GM18519 (cell line): ENCODE data around the gene ITGB3.
"Not testable (repeated sequence)": the region's sequence is repeated elsewhere in the genome, so short reads cannot be mapped to it uniquely, and the experiment has no call there.

Experiments
- ATAC-seq: cut with Tn5 transposase; IDR thresholded peaks from one replicate; pipeline ENCODE4 v1.9.1; 2021; ENCODE audit warnings: mild to moderate bottlenecking, moderate library complexity; ENCODE audit not compliant: unreplicated experiment, low FRiP score

The ITGB3 gene

GRCh38 chr17:47222047-47222446 is 31.6 kb upstream of the ITGB3 start:
- ATAC-seq, result no peak

DNA sequence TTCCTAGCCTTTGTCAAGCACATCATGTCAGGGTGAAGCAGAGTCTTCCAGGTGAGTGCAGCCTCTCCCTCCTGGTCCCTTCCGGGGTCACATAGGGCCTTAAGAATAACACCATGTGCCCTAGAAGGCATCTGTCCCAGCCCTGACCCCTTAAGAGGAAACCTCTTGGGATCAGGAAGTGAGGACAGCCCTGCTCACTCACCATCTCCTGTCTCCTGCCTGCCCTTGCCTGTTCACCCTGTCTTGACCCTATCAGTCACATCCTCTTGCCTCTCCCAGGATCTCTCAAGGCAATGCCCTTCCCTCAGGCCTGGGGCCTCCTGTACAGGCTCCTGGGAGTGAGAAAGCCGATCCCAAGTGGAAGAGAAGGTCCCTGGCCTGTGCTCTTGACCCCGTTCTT is 30.6 kb upstream of the ITGB3 start:
- ATAC-seq, result no peak

GRCh38 chr17:47223460-47223859 is 30.2 kb upstream of the ITGB3 start:
- ATAC-seq, result no peak

GRCh38 chr17:47224077-47224476 is 29.6 kb upstream of the ITGB3 start:
- not testable (repeated sequence) for ATAC-seq

DNA sequence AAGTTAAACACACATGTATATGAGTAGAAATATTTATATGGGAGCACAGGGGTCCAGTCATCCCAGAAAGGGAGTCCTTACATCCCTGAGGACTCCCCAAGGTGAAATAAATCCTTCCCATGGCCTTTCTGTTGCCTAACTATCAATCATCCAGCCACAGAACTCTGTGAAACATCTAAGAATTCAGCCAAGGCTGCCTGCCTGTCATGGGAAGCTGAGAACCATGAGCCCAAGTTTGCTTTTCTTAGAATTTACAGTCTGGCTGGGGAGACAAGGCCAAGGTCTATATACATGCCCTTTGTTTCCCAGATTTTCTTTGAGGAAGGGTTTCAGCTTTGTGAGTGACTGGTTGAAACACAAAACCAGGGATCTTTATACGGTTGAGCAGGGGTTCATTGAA is 28.7 kb upstream of the ITGB3 start:
- no peak for ATAC-seq

DNA sequence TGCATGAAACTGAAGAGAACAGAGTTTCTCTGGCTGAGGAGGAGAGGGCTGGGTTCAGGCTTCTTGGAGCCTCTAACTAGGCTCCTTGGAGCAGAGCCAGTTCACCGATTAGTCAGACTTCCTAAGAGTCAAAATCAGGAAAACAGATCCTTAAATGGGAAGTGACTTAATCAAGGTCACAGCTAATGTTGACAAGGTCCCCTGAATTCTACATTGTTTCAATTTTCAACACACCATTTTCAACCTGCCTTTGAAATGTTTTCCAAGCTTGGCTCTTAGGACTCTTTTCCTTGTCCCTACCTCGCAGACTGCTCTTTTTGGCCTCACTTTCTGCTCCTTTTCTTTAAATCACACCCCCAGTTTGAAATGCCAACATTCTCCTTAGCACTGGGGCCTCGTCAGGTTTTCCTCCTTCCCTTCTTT is 28.2 kb upstream of the ITGB3 start:
- ATAC-seq, result no peak

DNA sequence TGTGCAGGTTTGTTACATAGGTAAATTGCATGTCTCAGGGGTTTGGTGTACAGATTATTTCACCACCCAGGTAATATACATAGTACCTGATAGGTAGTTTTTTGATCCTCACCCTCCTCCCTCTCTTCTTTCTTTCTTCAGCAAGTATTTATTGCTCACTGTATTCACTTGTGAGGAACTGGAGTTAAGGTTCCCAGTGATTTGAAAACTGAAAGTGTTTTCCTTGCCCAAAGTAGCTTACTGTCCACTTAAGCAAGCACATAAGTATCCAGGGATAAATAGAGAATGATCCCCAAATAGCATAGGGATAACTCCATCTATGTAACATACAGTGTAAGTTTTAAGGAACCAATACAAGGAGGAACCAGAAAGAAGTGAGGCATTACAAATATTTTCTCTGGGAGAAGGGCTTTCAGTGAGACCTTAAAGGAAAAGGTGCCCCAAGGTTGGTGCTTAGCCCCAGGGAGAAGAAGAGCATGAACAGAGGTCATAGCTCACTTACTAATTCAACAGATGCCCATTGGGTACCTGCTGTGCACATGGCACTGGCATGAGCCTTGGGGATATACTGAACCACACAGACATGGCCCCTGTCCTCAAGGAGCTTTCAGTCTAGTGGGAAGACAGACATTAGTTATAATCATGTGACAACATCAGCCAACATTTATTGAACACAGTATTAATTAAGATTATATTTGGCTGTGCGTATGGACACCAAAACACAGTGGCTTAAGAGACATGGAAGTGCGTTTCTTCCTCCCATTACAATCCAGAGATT is 27.5 kb upstream of the ITGB3 start:
- ATAC-seq, result no peak

DNA sequence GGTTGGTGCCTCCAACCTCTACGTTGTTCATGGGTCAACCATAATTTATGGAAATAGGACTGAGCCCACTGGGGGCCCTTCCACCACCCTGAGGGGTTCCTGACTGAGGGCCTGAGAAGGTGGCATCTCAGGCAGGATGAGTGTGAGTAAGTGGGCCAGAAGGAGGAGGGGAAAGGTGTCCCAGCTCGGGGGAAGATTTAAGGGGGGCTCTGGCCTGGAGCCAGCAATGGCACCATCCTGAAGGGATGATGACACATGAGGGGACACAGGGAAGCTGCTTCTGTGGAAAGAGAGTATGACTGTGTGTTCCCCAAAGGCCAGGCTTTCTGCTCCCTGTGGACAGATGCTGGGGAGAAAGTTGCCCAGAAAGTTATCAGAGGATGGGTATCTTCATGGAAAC is 25.8 kb upstream of the ITGB3 start:
- ATAC-seq, result no peak

DNA sequence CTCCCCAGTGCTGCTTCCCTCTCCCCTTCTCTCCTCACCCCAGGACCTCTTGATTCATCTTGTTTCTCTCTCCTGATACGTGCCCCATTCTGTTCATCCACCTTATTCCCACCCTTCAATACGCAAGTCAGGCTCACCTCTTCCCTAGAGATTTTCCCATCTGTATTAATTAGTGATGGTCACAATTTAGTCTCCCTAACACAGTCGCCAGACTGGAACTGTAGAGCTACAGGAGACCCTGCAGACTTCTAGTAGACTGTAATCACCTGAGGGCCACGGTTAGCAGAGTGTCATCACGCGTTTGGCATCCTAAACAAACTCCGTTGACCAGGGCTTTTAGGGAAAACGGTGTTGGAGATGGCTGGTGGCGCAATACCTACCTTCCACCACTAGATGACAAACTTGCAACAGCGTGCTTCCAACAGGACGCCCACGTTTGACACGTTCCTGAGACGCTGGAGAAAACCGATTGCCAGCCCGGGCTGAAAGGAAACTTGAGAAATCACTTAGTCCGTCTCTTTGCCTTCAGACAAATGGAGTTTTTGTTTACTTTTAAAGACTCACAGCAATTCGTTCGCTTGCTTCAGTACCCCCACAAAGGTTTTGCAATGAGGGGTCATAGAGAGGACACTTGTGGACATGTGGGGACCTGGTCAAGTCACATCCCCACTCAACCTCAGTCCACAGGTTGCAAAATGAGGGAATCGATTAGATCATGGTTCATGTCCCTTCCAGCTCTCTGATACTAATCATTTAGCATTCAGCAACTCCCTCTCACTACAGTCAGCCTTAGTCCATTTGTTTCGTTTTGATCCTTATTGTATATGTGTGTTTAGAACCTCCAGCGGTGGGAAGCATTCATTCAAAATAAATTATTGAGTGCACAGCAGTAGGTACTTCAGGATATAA is 23.8 kb upstream of the ITGB3 start:
- ATAC-seq, result no peak

DNA sequence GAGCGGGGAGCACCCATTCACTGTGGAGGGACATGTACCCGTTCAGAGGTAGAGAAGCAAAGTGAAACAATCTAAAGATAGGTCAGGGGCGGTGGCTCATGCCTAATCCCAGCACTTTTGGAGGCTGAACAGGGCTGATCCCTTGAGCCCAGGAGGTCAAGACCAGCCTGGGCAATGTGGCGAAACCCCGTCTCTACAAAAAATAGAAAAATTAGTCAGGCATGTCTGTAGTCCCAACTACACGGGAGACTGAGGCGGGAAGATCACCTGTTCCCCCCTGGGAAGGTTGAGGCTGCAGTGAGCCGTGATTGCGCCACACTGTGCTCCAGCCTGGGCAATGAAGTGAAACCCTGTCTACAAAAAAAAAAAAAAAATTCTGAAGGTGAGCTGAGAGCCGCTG is 22.8 kb upstream of the ITGB3 start:
- ATAC-seq, result no peak

DNA sequence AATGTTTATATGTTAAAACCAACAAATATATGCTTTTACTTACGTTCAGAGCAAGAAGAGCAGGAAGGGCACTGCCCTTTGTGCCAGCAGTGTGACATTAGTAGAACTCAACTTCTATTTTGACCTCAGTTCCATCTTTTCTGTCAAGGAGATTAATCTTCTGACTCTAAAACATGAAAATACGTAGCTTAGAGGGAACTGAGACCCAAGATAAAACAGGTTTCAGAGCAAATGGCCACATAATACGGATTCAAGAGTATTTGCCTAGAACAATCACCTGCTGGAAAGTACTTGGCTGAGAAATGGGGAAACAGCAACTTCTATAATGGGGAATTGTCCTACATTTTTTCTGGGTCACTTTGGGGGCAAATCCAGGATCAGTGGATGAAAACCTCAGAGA is 22.3 kb upstream of the ITGB3 start:
- no peak for ATAC-seq

- no peak for ATAC-seq
Measured at GRCh38 chr17:47231866-47232265, 21.8 kb upstream of the ITGB3 start.

GRCh38 chr17:47232465-47232864 is 21.2 kb upstream of the ITGB3 start:
- no peak for ATAC-seq

DNA sequence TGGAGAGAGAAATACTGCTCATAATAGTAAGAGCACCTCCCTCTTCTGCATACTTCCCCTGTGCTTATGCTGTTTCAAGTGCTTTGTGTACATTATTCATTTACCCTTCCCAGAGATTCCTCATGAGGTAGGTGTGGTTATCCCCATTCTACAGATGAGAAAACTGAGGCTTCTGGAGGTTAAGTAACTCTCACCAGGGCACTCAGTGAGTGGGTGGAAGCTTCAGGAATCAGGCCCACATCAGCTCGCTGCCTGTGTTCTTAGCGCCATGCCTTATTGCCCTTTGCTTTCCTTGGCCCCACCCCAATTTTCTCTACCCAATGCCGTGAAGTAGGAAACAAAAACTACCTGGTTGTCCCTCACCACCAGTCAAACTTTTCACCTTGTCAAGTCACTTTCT is 18.1 kb upstream of the ITGB3 start:
- ATAC-seq, result no peak

GRCh38 chr17:47235923-47236322 is 17.7 kb upstream of the ITGB3 start:
- no peak for ATAC-seq

DNA sequence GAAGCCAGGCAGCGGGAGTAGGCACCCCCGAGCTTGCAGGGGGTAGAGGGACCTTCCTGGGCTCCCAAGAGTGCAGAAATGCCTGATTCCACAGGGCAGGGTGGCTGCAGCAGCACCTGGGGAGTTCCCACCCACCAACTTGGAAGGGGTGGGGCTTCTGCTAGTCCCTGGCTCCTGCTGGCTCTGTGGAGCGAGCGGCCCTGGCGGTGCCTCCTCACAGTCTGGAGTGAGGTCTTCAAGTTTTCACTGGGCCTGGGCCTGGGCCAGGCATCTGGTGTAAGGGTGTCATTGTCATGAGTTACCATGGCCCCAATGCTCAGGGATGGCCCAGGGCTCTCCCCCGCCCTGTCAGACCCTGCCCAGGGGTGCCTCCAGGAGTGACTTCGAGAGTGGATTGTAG is 15.8 kb upstream of the ITGB3 start:
- ATAC-seq, result no peak

- no peak for ATAC-seq
Measured at GRCh38 chr17:47238321-47239010, 15.2 kb upstream of the ITGB3 start.

GRCh38 chr17:47239619-47239966 is 14.0 kb upstream of the ITGB3 start:
- ATAC-seq, result no peak

DNA sequence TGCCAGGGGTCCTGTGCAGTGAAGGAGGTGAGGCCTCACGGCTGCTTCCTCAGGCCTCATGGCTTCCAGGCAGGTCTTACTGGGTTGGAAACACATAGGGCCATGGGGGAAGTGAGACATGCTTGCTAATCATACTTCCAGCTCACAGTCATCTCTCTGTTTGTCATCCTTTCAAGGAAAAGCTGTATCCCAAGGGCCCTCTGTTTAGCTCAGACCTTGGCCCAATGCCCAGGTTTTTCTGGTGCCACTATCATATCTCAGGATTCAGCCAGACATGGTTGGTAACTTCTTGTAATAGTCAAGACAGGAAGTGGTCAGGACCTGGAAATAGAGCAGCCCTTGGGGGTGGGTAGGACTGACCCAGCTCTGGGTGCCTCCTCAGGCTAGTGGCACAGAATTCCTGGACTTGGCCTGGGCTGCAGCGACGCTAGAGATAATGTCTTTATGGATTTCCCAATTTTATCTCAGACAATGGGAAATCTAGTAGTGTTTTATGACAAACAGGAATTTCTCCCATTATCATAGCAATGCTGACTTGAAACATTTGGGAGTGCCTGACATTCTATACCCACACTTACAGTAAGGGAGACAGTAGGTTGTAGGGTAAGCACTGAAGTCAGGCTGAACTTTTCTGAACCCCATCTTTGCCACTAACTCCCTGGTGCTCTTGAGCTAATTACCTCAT is 13.5 kb upstream of the ITGB3 start:
- ATAC-seq, result no peak

- ATAC-seq, result no peak
Measured at GRCh38 chr17:47240806-47241205, 12.8 kb upstream of the ITGB3 start.

GRCh38 chr17:47242648-47243047 is 11.0 kb upstream of the ITGB3 start:
- no peak for ATAC-seq
